H1 (cell line): ENCODE data around the gene NOTUM. TPM values are rescaled to one million over a fixed set of nuclear protein-coding genes. Genes with fewer than 3 reads are reported as not detected.

Experiments used
- CBX8 ChIP-seq: fragments of 300-800, 300-1000 bp; sonication (generic); IDR thresholded peaks from 2 replicates; pipeline ENCODE4 v1.7.1; 2016; ENCODE audit warnings: low read depth, low read length, borderline replicate concordance
- EP300 ChIP-seq, 2 experiments: IDR thresholded peaks; 1 replicate in 1 of 2; 2 replicates in 1 of 2; pipeline ENCODE4 v1.6.1; 2011 to 2012; ENCODE audit warnings: low read depth in 2 of 2, low read length in 2 of 2, mild to moderate bottlenecking in 2 of 2, borderline replicate concordance in 1 of 2, inconsistent platforms in 1 of 2, moderate library complexity in 1 of 2
- HDAC2 ChIP-seq, 2 experiments: fragments of 300-600 bp in 1 of 2; sonication (generic) in 1 of 2; IDR thresholded peaks; 2 replicates each; pipeline ENCODE4 v1.6.1; 2011 to 2012; ENCODE audit warnings: low read depth in 2 of 2, low read length in 2 of 2, mild to moderate bottlenecking in 2 of 2, moderate library complexity in 2 of 2, borderline replicate concordance in 1 of 2, inconsistent platforms in 1 of 2
- HDAC6 ChIP-seq: IDR thresholded peaks from one replicate; pipeline ENCODE4 v1.7.1; 2012; ENCODE audit warnings: low read depth, mild to moderate bottlenecking, inconsistent platforms, low read length, moderate library complexity
- JUND ChIP-seq: IDR thresholded peaks from 2 replicates; pipeline ENCODE4 v1.6.1; 2011; ENCODE audit warnings: mild to moderate bottlenecking, improper control_type of control experiment, low read length
- MAFK ChIP-seq: IDR thresholded peaks from 2 replicates; pipeline ENCODE4 v1.6.1; 2012; ENCODE audit warnings: low read depth, mild to moderate bottlenecking, improper control_type of control experiment, low read length
- RBBP5 ChIP-seq: IDR thresholded peaks from 2 replicates; pipeline ENCODE4 v1.7.1; 2012; ENCODE audit warnings: low read depth, mild to moderate bottlenecking, inconsistent platforms, low read length, moderate library complexity, borderline replicate concordance
- RNF2 ChIP-seq: fragments of 200-900, 300-1000 bp; sonication (generic); IDR thresholded peaks from 2 replicates; pipeline ENCODE4 v1.7.1; 2016; ENCODE audit warnings: borderline replicate concordance, low read depth, mild to moderate bottlenecking, antibody characterized with exemption, low read length; ENCODE audit not compliant: poor library complexity, severe bottlenecking; ENCODE audit errors: missing control alignments
- RXRA ChIP-seq: IDR thresholded peaks from 2 replicates; pipeline ENCODE4 v1.6.1; 2011; ENCODE audit warnings: low read depth, mild to moderate bottlenecking, low read length, moderate library complexity; ENCODE audit not compliant: insufficient read depth
- SIN3A ChIP-seq, 2 experiments: IDR thresholded peaks in 1 of 2; conservative IDR thresholded peaks in 1 of 2; 2 replicates each; pipeline ENCODE4 v1.6.1; 2011 to 2012; ENCODE audit warnings: low read length in 2 of 2, improper control_type of control experiment in 1 of 2, low read depth in 1 of 2, mild to moderate bottlenecking in 1 of 2
- SP1 ChIP-seq: IDR thresholded peaks from 2 replicates; pipeline ENCODE4 v1.6.1; 2011; ENCODE audit warnings: low read depth, low read length
- SRF ChIP-seq: IDR thresholded peaks from 2 replicates; pipeline ENCODE4 v1.6.1; 2011; ENCODE audit warnings: mild to moderate bottlenecking, low read depth, low read length, moderate library complexity
- polyA plus RNA-seq, 7 experiments: library from polyadenylated mRNA; depleted of rRNA in 3 of 7; stranded (reverse) in 5 of 7; unstranded in 2 of 7; fragments of >200 nt in 5 of 7; fragments of 200-250 nt in 2 of 7; gene quantifications; 1 replicate in 5 of 7; 2 replicates in 1 of 7; 4 replicates in 1 of 7; pipeline versions ENCODE4 v1.2.1 to v1.2.3, GENCODE V29; 2011 to 2013; ENCODE audit warnings: missing spikeins in 2 of 7, mixed read lengths in 2 of 7
- total RNA-seq: library from RNA; stranded (reverse); fragmentation: NEBNext Ultra II Directional; extraction: Animal tissue kit (Norgen Biotek cat#: 25700); gene quantifications from 2 replicates; pipeline ENCODE4 v1.2.1, GENCODE V29; 2021
- TF ChIP-seq, protein P1 (sequence below): IDR thresholded peaks from 2 replicates; pipeline ENCODE4 v1.6.1; 2012; ENCODE audit warnings: inconsistent platforms

Gene NOTUM
- total and polyA plus RNA-seq, 2 of the 8 experiments (the other 6 are each of a cell fraction or from before 2014, with no cell fraction given), result 0.45 to 0.76 TPM

DNA sequence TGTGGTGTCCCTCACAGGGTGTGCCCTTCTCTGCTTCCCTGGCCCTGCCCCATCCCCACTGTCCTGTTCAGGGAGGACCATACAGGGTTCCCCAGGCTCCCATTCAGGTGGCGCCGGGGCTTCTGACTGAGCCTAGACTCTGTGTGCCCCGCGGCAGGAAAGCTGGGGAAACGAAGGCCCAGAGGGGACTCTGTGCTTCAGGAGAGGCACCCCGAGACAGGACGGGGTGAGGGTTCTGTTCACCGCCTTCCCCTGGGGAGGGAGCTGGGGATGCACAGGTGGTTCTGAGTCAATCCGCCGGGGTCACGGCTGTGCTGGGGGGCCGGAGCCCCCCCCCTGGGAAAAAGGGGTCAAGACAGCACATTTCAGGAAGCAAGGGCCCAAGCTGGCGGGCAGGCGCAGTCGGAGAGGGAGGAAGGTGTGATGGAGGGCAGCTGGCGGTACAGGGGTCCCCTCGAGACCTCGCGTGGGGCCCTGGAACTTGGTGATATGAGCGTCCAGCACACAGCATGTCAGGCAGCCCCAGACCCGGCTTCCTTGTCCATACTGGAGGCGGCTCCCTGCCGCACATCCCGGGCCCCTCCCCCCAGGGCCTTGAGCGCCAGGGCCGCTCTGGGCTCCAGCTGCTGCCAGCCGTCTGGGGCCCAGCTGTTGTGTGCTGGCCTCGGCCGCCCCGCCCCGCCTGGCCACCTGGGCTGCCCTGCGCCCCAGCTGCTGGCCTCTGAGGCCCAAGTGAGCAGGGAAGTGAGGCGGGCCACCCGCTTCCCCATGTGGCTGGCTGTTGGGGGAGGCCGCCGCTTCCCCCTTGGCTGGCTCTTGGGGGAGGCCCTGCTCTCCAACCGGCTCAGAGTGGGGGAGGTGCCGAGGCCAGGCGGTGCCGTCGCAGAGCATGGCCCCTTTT lies 5.6 kb upstream of the NOTUM start (continued):
- TF ChIP-seq CBX8, result no peak
- TF ChIP-seq RNF2, result peak; percentile 12
- peak; percentile 27; the same call in 1 of the 2 replicates for TF ChIP-seq RBBP5
- no peak for TF ChIP-seq JUND
- 0 out of 2 replicates have a peak, but pooled peaks have one; percentile 18 for TF ChIP-seq SP1
- no peak for TF ChIP-seq HDAC6
- no peak for TF ChIP-seq HDAC2 (IDR thresholded peaks at IDR 0.05; ENCODE audit: borderline replicate concordance in 1 of 2, low read depth in 2 of 2, low read length in 2 of 2)
- peak in 1 of 2 experiments; percentile 53; a peak in 1 of 4 replicates for TF ChIP-seq SIN3A (conservative IDR thresholded peaks at IDR 0.05 in 1 of 2, IDR thresholded peaks at IDR 0.05 in 1 of 2; ENCODE audit: low read depth in 1 of 2, low read length in 2 of 2)
- TF ChIP-seq MAFK, result no peak
- TF ChIP-seq SRF, result no peak
- TF ChIP-seq, protein P1, sequence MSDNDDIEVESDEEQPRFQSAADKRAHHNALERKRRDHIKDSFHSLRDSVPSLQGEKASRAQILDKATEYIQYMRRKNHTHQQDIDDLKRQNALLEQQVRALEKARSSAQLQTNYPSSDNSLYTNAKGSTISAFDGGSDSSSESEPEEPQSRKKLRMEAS, result peak; percentile 37; the same call in 1 of the 2 replicates
- no peak for TF ChIP-seq RXRA
- no peak for TF ChIP-seq EP300 (IDR thresholded peaks at IDR 0.05; ENCODE audit: borderline replicate concordance in 1 of 2, low read depth in 2 of 2, low read length in 2 of 2)
- TF ChIP-seq, all 59 proteins: peak for 8
